GM23248 (cell line): ENCODE results near the gene MANF. TPM values are rescaled to one million over a fixed set of nuclear protein-coding genes. Genes with fewer than 3 reads are reported as not detected.

Experiments used
- DNase-seq: peaks from one replicate; pipeline ENCODE4 v3.0.0-alpha.2; 2015
- H2AFZ ChIP-seq: fragments of 200-600 bp; sonication (generic); 2 replicates; pipeline ENCODE4 v1.6.1; 2016; ENCODE audit warnings: antibody characterized with exemption
- H3F3A ChIP-seq: fragments of 200-600 bp; sonication (generic); 2 replicates; pipeline ENCODE4 v1.6.1; 2016; ENCODE audit warnings: mild to moderate bottlenecking, antibody characterized with exemption, mixed run types; ENCODE audit not compliant: insufficient read depth
- H3K27ac ChIP-seq: fragments of 200-600 bp; sonication (generic); 2 replicates; pipeline ENCODE4 v1.5.1; 2016; ENCODE audit warnings: mild to moderate bottlenecking
- H3K27me3 ChIP-seq: fragments of 200-600 bp; sonication (generic); replicated peaks from 2 replicates; pipeline ENCODE4 v1.6.1; 2016; ENCODE audit warnings: mild to moderate bottlenecking; ENCODE audit not compliant: insufficient read depth
- H3K36me3 ChIP-seq: fragments of 200-600 bp; sonication (generic); 2 replicates; pipeline ENCODE4 v1.6.1; 2016; ENCODE audit warnings: low read depth, mild to moderate bottlenecking
- H3K4me1 ChIP-seq: fragments of 200-600 bp; sonication (generic); 2 replicates; pipeline ENCODE4 v1.6.1; 2016; ENCODE audit warnings: mild to moderate bottlenecking; ENCODE audit not compliant: insufficient read depth
- H3K4me2 ChIP-seq: fragments of 200-600 bp; sonication (generic); one replicate; pipeline ENCODE4 v1.6.1; 2016; ENCODE audit warnings: mild to moderate bottlenecking; ENCODE audit not compliant: unreplicated experiment
- H3K4me3 ChIP-seq: fragments of 200-600 bp; sonication (generic); 2 replicates; pipeline ENCODE4 v1.5.1; 2016; ENCODE audit warnings: mild to moderate bottlenecking
- H3K79me2 ChIP-seq: fragments of 200-600 bp; sonication (generic); 2 replicates; pipeline ENCODE4 v1.6.1; 2016; ENCODE audit warnings: mild to moderate bottlenecking; ENCODE audit not compliant: insufficient read depth
- H3K9ac ChIP-seq: fragments of 200-600 bp; sonication (generic); 2 replicates; pipeline ENCODE4 v1.6.1; 2016; ENCODE audit warnings: mild to moderate bottlenecking
- H3K9me2 ChIP-seq: fragments of 200-600 bp; sonication (generic); 2 replicates; pipeline ENCODE4 v1.6.1; 2016; ENCODE audit warnings: mixed run types, mild to moderate bottlenecking, moderate library complexity; ENCODE audit not compliant: insufficient read depth
- H3K9me3 ChIP-seq: fragments of 200-600 bp; sonication (generic); one replicate; pipeline ENCODE4 v1.6.1; 2017; ENCODE audit warnings: low read depth
- H4K20me1 ChIP-seq: fragments of 200-600 bp; sonication (generic); 2 replicates; pipeline ENCODE4 v1.6.0; 2016; ENCODE audit not compliant: insufficient read depth
- EZH2 ChIP-seq: fragments of 200-600 bp; sonication (generic); IDR thresholded peaks from 2 replicates; pipeline ENCODE4 v1.6.1; 2018; ENCODE audit warnings: antibody characterized with exemption, mild to moderate bottlenecking; ENCODE audit not compliant: insufficient read depth, poor library complexity, severe bottlenecking
- EZH2phosphoT487 ChIP-seq: fragments of 200-600 bp; sonication (generic); IDR thresholded peaks from 2 replicates; pipeline ENCODE4 v1.6.1; 2018; ENCODE audit warnings: antibody characterized with exemption, moderate library complexity, mild to moderate bottlenecking, low read depth; ENCODE audit not compliant: insufficient read depth
- WGBS, 2 experiments: methylation state at CpG; one replicate each; pipeline ENCODE4 v1.1.6; 2015 to 2017; ENCODE audit warnings: low lambda C conversion rate in 2 of 2, low coverage in 1 of 2; ENCODE audit errors: missing lambda C conversion rate in 2 of 2; 5-methylcytosine and 5-hydroxymethylcytosine counted together
- in situ Hi-C: fragments of 300-500 bp; cut with MboI; formaldehyde crosslinking; loops from 2 replicates; pipeline ENCODE4 v1.15.0; 2020
- polyA plus RNA-seq: library from polyadenylated mRNA; unstranded; fragments of >200 nt; fragmentation: Nextera tagmentation; extraction: Ambion mirVana; gene quantifications from 2 replicates; pipeline ENCODE4 v1.2.1, GENCODE V29; 2016
- total RNA-seq: library from RNA; depleted of rRNA; stranded (reverse); fragments of >200 nt; shearing (Covaris generic); gene quantifications from 2 replicates; pipeline ENCODE4 v1.2.3, GENCODE V29; 2014

Gene MANF
- total and polyA plus RNA-seq, 2 experiments from 2014 or later = 31.1 to 61.2 TPM

DNA sequence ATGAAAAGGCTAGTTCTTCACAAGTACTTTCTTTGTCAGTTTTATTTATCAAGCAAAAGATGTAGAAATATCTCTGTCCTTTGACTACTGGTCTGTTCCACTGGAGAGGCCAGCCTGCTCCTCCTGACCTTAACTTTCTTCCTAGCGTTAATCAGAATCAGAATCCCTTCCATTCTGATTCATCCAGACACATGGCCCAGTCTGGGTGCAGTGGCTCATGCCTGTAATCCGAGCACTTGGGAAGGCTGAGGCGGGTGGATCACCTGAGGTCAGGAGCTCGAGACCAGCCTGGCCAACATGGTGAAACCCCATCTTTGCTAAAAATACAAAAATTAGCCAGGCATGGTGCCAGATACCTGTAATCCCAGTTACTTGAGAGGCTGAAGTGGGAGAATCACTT lies 32.0 kb upstream of the MANF start:
- no peaks in the 10 kb centered on the region for H3K9me3 ChIP-seq
- TF ChIP-seq EZH2phosphoT487 (no peak), EZH2 (no peak)
- no peak overlapping the region for H3K4me2 ChIP-seq
- no peaks in the 10 kb centered on the region for H3K9me2 ChIP-seq
- no peak overlapping the region for H3K27ac ChIP-seq
- no peak for DNase-seq
- H3K9ac ChIP-seq = no peak overlapping the region
- H4K20me1 ChIP-seq = no peaks in the 10 kb centered on the region
- WGBS, 2 experiments = 74 to 79% methylated on average over 4 of the region's 4 CpGs
- H3K36me3 ChIP-seq = no peaks in the 10 kb centered on the region
- no peaks in the 10 kb centered on the region for H3K79me2 ChIP-seq
- H3K27me3 ChIP-seq = no peaks in the 10 kb centered on the region
- H3F3A ChIP-seq = no peaks in the 10 kb centered on the region
- no peak overlapping the region for H3K4me3 ChIP-seq
- H3K4me1 ChIP-seq = no peaks in the 10 kb centered on the region
- in situ Hi-C loops = no loop called here
- H2AFZ ChIP-seq = no peak overlapping the region

DNA sequence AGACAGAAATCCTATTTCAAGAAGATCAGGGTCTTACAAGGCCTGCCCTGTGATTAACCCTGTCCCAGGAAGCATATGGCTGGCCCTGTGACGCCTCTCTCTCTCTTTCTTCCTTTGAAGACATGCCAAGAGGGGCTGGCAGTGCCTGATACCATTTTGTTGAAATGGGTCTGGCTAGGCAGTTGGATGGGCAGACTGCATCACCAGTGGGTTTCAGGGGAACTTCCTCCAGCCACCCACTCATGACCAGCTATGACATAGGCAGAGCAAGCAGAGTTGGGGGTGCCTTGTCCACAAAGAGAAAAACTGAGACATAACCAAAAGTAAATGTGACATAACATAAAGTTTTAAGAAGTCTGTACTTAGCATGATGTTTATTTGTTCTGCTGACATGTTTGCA lies 31.4 kb upstream of the MANF start:
- in situ Hi-C loops = no loop called here

DNA sequence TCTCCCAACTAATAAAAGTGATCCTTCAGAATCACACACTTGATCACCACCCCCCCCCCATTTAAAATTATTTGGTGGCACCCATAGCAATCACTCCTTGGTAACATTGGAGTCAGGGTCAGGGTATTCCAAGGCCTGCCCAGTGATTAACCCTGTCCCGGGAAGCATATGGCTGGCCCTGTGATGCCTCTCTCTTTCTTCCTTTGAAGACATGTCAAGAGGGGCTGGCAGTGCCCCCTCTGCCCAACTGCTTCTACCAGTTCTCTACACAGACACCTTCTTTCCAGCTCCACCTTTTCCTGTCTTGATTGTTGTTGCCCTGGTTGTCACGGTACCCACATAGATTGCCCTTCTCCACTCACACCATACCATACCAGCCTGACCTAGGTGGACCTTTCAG lies 30.9 kb upstream of the MANF start:
- TF ChIP-seq EZH2 = no peak
- no peak for TF ChIP-seq EZH2phosphoT487
- Histone ChIP-seq H3K27ac (no peak overlapping the region), H3K9me2 (no peaks in the 10 kb centered on the region), H3K4me2 (no peak overlapping the region), H3K36me3 (no peaks in the 10 kb centered on the region), H3K9ac (no peak overlapping the region), H3K9me3 (no peaks in the 10 kb centered on the region), H2AFZ (no peak overlapping the region), H3K4me3 (no peak overlapping the region), H3K27me3 (no peaks in the 10 kb centered on the region), H3K79me2 (no peaks in the 10 kb centered on the region), H3K4me1 (no peaks in the 10 kb centered on the region), H4K20me1 (no peaks in the 10 kb centered on the region), H3F3A (no peaks in the 10 kb centered on the region)
- in situ Hi-C loops = no loop called here
- WGBS, 2 experiments = 51 to 73% methylated on average over 2 of the region's 2 CpGs
- DNase-seq = no peak

More for the DNA sequence above, 31.4 kb upstream of the MANF start:
- WGBS, 2 experiments = 87 to 94% methylated on average over 1 of the region's 1 CpG
- Histone ChIP-seq H3K79me2 (no peaks in the 10 kb centered on the region), H3K27me3 (no peaks in the 10 kb centered on the region), H3K9me3 (no peaks in the 10 kb centered on the region), H3K36me3 (no peaks in the 10 kb centered on the region), H3F3A (no peaks in the 10 kb centered on the region), H3K4me1 (no peaks in the 10 kb centered on the region), H3K4me2 (no peak overlapping the region), H3K4me3 (no peak overlapping the region), H4K20me1 (no peaks in the 10 kb centered on the region), H3K9me2 (no peaks in the 10 kb centered on the region), H2AFZ (no peak overlapping the region), H3K9ac (no peak overlapping the region), H3K27ac (no peak overlapping the region)
- TF ChIP-seq EZH2 (no peak), EZH2phosphoT487 (no peak)
- DNase-seq = no peak

DNA sequence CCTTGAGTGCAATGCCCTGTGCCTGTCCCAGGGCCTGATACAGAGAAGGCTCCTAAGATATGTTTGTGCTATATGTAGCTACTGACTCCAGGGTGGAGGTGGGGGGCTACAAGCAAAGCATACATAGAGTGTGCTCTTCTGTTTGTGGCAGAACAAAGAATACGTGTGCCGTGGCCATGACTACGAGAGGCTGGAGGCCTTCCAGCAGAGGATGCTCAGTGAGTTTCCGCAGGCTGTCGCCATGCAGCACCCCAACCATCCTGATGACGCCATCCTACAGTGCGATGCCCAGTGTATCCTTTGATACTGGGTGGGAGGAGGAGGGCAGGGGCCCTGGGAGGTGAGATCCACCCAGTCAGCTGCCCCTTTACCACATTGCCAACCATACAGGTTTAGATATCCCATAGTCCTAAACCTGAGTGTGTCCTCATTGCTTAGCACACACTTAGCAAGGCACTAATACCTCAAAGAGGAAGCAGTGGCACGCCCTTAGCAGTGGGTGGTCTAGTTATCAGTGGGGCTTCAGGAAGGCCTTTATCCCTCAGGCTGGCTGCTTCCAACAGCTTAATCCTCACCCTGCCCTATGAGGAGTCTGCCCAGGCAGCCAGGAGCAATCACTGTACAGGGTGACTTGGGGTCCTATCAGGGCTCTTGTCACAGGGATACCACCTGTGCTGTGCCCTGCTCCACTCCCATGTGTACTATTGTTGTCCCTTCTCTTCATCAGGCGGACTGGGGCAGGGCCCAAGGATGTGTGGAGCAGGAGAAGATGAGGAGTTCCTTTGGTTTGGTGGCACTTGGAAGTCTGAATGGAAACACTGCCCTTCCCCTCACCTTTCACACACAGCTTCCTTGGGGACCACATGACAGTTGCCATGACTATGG lies 30.1 kb upstream of the MANF start:
- H3K27ac ChIP-seq = no peak overlapping the region
- no peaks in the 10 kb centered on the region for H3K4me1 ChIP-seq
- H3K9ac ChIP-seq = no peak overlapping the region
- no peak overlapping the region for H2AFZ ChIP-seq
- no peaks in the 10 kb centered on the region for H3K36me3 ChIP-seq
- no peak overlapping the region for H3K4me2 ChIP-seq
- in situ Hi-C loops = no loop called here
- H3K9me2 ChIP-seq = no peaks in the 10 kb centered on the region
- WGBS, 2 experiments = 58 to 62% methylated on average over 9 of the region's 9 CpGs
- no peak overlapping the region for H3K4me3 ChIP-seq
- no peaks in the 10 kb centered on the region for H3F3A ChIP-seq
- DNase-seq = no peak
- H3K27me3 ChIP-seq = no peaks in the 10 kb centered on the region
- no peaks in the 10 kb centered on the region for H4K20me1 ChIP-seq
- TF ChIP-seq EZH2 (no peak), EZH2phosphoT487 (no peak)
- H3K9me3 ChIP-seq = no peaks in the 10 kb centered on the region
- H3K79me2 ChIP-seq = no peaks in the 10 kb centered on the region
